H1 (cell line): Measurements from ENCODE around the gene FASTKD3. TPM values are rescaled to one million over a fixed set of nuclear protein-coding genes. Genes with fewer than 3 reads are reported as not detected.

Experiments used
- CTCF ChIA-PET: fragments of 300-600 bp; sonication (Branson Sonifier 250); formaldehyde crosslinking; loops from one replicate; lab custom pipeline; 2021; ENCODE audit not compliant: partially characterized antibody; lab: Charles Lee
- POLR2A ChIA-PET: fragments of 300-600 bp; sonication (Branson Sonifier 250); formaldehyde crosslinking; loops from one replicate; lab custom pipeline; 2021; ENCODE audit warnings: inconsistent platforms; ENCODE audit not compliant: partially characterized antibody; lab: Charles Lee
- DNase-seq, 2 experiments: peaks; one replicate each; pipeline versions ENCODE4 v3.0.0 to v3.0.0-alpha.2; 2010 to 2022; ENCODE audit warnings: low spot score in 2 of 2, low read depth in 1 of 2, mixed read lengths in 1 of 2
- FAIRE-seq: peaks from 2 replicates; lab custom pipeline; 2011; peaks lifted over from hg19 to GRCh38; lab: Jason Lieb, UNC
- H2AFZ ChIP-seq: 2 replicates; pipeline ENCODE4 v1.8.1; 2012; ENCODE audit warnings: low read length, inconsistent platforms
- H2AK5ac ChIP-seq: 2 replicates; pipeline ENCODE4 v1.6.1; 2013; ENCODE audit warnings: low read depth, low read length
- H2BK120ac ChIP-seq: replicated peaks from 2 replicates; pipeline ENCODE3; 2013; ENCODE audit warnings: low read depth, low read length, inconsistent platforms
- H2BK12ac ChIP-seq: 2 replicates; pipeline ENCODE4 v1.6.1; 2013; ENCODE audit warnings: low read depth, low read length
- H2BK15ac ChIP-seq: 2 replicates; pipeline ENCODE4 v1.6.1; 2013; ENCODE audit warnings: low read length
- H2BK20ac ChIP-seq: 2 replicates; pipeline ENCODE4 v1.6.1; 2013; ENCODE audit warnings: low read length
- H2BK5ac ChIP-seq: 2 replicates; pipeline ENCODE4 v1.6.1; 2013; ENCODE audit warnings: low read depth, low read length
- H3K14ac ChIP-seq: 2 replicates; pipeline ENCODE4 v1.6.1; 2013; ENCODE audit warnings: inconsistent platforms; ENCODE audit not compliant: insufficient read length
- H3K18ac ChIP-seq: 2 replicates; pipeline ENCODE4 v1.6.1; 2013; ENCODE audit warnings: low read length; ENCODE audit errors: extremely low read depth
- H3K23ac ChIP-seq: 2 replicates; pipeline ENCODE4 v1.6.1; 2013; ENCODE audit warnings: inconsistent platforms; ENCODE audit not compliant: insufficient read length
- H3K23me2 ChIP-seq: 2 replicates; pipeline ENCODE4 v1.6.1; 2013; ENCODE audit warnings: low read depth, low read length
- H3K27ac ChIP-seq: 2 replicates; pipeline ENCODE4 v1.6.1; 2011; ENCODE audit warnings: low read depth, low read length, inconsistent platforms
- H3K27me3 ChIP-seq, 4 experiments: replicated peaks in 1 of 4; 1 replicate in 1 of 4; 2 replicates in 3 of 4; pipeline versions ENCODE4 v1.6.1 to v1.8.1; 2011 to 2013; ENCODE audit warnings: low read length in 3 of 4, mild to moderate bottlenecking in 3 of 4, inconsistent platforms in 2 of 4, mixed read lengths in 2 of 4, moderate library complexity in 1 of 4; ENCODE audit not compliant: control insufficient read depth in 3 of 4, insufficient read depth in 3 of 4; ENCODE audit errors: extremely low read depth in 1 of 4
- H3K36me3 ChIP-seq, 4 experiments: 2 replicates each; pipeline versions ENCODE4 v1.6.1 to v1.8.1; 2011 to 2013; ENCODE audit warnings: mild to moderate bottlenecking in 4 of 4, low read length in 3 of 4, moderate library complexity in 2 of 4, control low read depth in 1 of 4, inconsistent platforms in 1 of 4; ENCODE audit not compliant: insufficient read depth in 4 of 4, control insufficient read depth in 2 of 4
- H3K4ac ChIP-seq: replicated peaks from 2 replicates; pipeline ENCODE3; 2013; ENCODE audit warnings: low read length, low read depth, mixed read lengths, inconsistent platforms; ENCODE audit not compliant: insufficient read length
- H3K4me1 ChIP-seq, 4 experiments: replicated peaks in 1 of 4; 1 replicate in 1 of 4; 2 replicates in 3 of 4; pipeline versions ENCODE4 v1.6.1 to v1.8.1; 2011 to 2013; ENCODE audit warnings: low read length in 3 of 4, inconsistent platforms in 2 of 4, mixed read lengths in 1 of 4; ENCODE audit not compliant: insufficient read depth in 4 of 4, control insufficient read depth in 3 of 4
- H3K4me2 ChIP-seq, 2 experiments: 2 replicates each; pipeline versions ENCODE4 v1.6.1 to v1.8.1; 2011 to 2013; ENCODE audit warnings: low read depth in 2 of 2, low read length in 2 of 2, control low read depth in 1 of 2, inconsistent platforms in 1 of 2, mild to moderate bottlenecking in 1 of 2; ENCODE audit not compliant: insufficient read depth in 1 of 2
- H3K4me3 ChIP-seq, 4 experiments: fragments of 200-600, 300-600 bp in 1 of 4; sonication (generic), shearing (Covaris generic), sonication (Bioruptor Twin) in 1 of 4; 2 replicates each; pipeline versions ENCODE4 v1.5.1 to v1.8.1; 2011 to 2016; ENCODE audit warnings: low read length in 4 of 4, low read depth in 3 of 4, control low read depth in 2 of 4, inconsistent platforms in 2 of 4, mild to moderate bottlenecking in 2 of 4, mixed read lengths in 1 of 4, moderate library complexity in 1 of 4; ENCODE audit not compliant: insufficient read depth in 2 of 4; ENCODE audit errors: extremely low read depth in 1 of 4
- H3K56ac ChIP-seq: replicated peaks from 2 replicates; pipeline ENCODE3; 2013; ENCODE audit warnings: low read depth, mild to moderate bottlenecking, mixed read lengths, low read length, inconsistent platforms; ENCODE audit not compliant: insufficient read length
- H3K79me1 ChIP-seq: 2 replicates; pipeline ENCODE4 v1.6.1; 2013; ENCODE audit warnings: low read depth, low read length, control low read depth
- H3K79me2 ChIP-seq, 2 experiments: 2 replicates each; pipeline versions ENCODE4 v1.6.1 to v1.8.1; 2012 to 2013; ENCODE audit warnings: low read length in 2 of 2, mild to moderate bottlenecking in 2 of 2, inconsistent platforms in 1 of 2; ENCODE audit not compliant: insufficient read depth in 2 of 2, control insufficient read depth in 1 of 2
- H3K9ac ChIP-seq, 4 experiments: replicated peaks in 1 of 4; 1 replicate in 1 of 4; 2 replicates in 3 of 4; pipeline versions ENCODE4 v1.6.1 to v1.8.1; 2011 to 2013; ENCODE audit warnings: low read depth in 3 of 4, low read length in 3 of 4, control low read depth in 2 of 4, mild to moderate bottlenecking in 2 of 4, moderate library complexity in 2 of 4, inconsistent platforms in 1 of 4; ENCODE audit errors: extremely low read depth in 1 of 4
- H3K9me3 ChIP-seq, 2 experiments: 2 replicates each; pipeline versions ENCODE4 v1.6.1 to v1.8.1; 2012 to 2013; ENCODE audit warnings: mild to moderate bottlenecking in 2 of 2, moderate library complexity in 2 of 2, control low read depth in 1 of 2, inconsistent platforms in 1 of 2, low read depth in 1 of 2, low read length in 1 of 2, mixed read lengths in 1 of 2; ENCODE audit not compliant: insufficient read depth in 2 of 2
- H4K20me1 ChIP-seq, 2 experiments: replicated peaks in 1 of 2; 2 replicates each; pipeline versions ENCODE3 to v1.8.1; 2011 to 2013; ENCODE audit warnings: inconsistent platforms in 2 of 2, low read length in 2 of 2, mild to moderate bottlenecking in 1 of 2; ENCODE audit not compliant: insufficient read depth in 2 of 2, control insufficient read depth in 1 of 2
- H4K5ac ChIP-seq: 2 replicates; pipeline ENCODE4 v1.6.1; 2013; ENCODE audit warnings: low read length, low read depth, mixed read lengths, inconsistent platforms; ENCODE audit not compliant: insufficient read length
- H4K8ac ChIP-seq: 2 replicates; pipeline ENCODE4 v1.8.0; 2013; ENCODE audit warnings: mild to moderate bottlenecking, moderate library complexity, low read length, inconsistent platforms; ENCODE audit not compliant: insufficient read depth; ENCODE audit errors: extremely low read depth
- H4K91ac ChIP-seq: replicated peaks from 2 replicates; pipeline ENCODE3; 2013; ENCODE audit warnings: low read length, mixed read lengths, inconsistent platforms; ENCODE audit not compliant: insufficient read length
- BCL11A ChIP-seq, 2 experiments: IDR thresholded peaks; one replicate each; pipeline ENCODE4 v1.6.1; 2011; ENCODE audit warnings: low read depth in 2 of 2, low read length in 2 of 2, mild to moderate bottlenecking in 2 of 2
- CBX5 ChIP-seq: fragments of 300-800, 300-1000 bp; sonication (generic); IDR thresholded peaks from 2 replicates; pipeline ENCODE4 v1.7.1; 2016; ENCODE audit warnings: antibody characterized with exemption, low read length, low read depth
- CBX8 ChIP-seq: fragments of 300-800, 300-1000 bp; sonication (generic); IDR thresholded peaks from 2 replicates; pipeline ENCODE4 v1.7.1; 2016; ENCODE audit warnings: low read depth, low read length, borderline replicate concordance
- GTF2F1 ChIP-seq: IDR thresholded peaks from 2 replicates; pipeline ENCODE4 v1.6.1; 2012; ENCODE audit warnings: low read depth, low read length, improper control_type of control experiment, borderline replicate concordance
- POLR2AphosphoS5 ChIP-seq: IDR thresholded peaks from 2 replicates; pipeline ENCODE4 v1.6.1; 2011; ENCODE audit warnings: low read depth, low read length
- RAD21 ChIP-seq, 2 experiments: IDR thresholded peaks in 1 of 2; conservative IDR thresholded peaks in 1 of 2; 2 replicates each; pipeline ENCODE4 v1.6.1; 2011; ENCODE audit warnings: low read depth in 2 of 2, low read length in 2 of 2, improper control_type of control experiment in 1 of 2, inconsistent platforms in 1 of 2, mild to moderate bottlenecking in 1 of 2, moderate library complexity in 1 of 2
- SAP30 ChIP-seq: fragments of 300-600 bp; sonication (generic); IDR thresholded peaks from 2 replicates; pipeline ENCODE4 v1.7.1; 2012; ENCODE audit warnings: low read length, moderate library complexity, mild to moderate bottlenecking, inconsistent platforms; ENCODE audit not compliant: insufficient read depth, insufficient replicate concordance
- SIN3A ChIP-seq, 2 experiments: IDR thresholded peaks in 1 of 2; conservative IDR thresholded peaks in 1 of 2; 2 replicates each; pipeline ENCODE4 v1.6.1; 2011 to 2012; ENCODE audit warnings: low read length in 2 of 2, improper control_type of control experiment in 1 of 2, low read depth in 1 of 2, mild to moderate bottlenecking in 1 of 2
- TBP ChIP-seq: IDR thresholded peaks from 2 replicates; pipeline ENCODE4 v1.6.1; 2011; ENCODE audit warnings: low read depth, low read length, improper control_type of control experiment
- TCF12 ChIP-seq: IDR thresholded peaks from 2 replicates; pipeline ENCODE4 v1.6.1; 2011; ENCODE audit warnings: low read depth, mild to moderate bottlenecking, low read length
- YY1 ChIP-seq: IDR thresholded peaks from 2 replicates; pipeline ENCODE4 v1.6.1; 2011; ENCODE audit warnings: low read depth, mild to moderate bottlenecking, low read length
- WGBS, 2 experiments: shearing (Covaris generic) in 1 of 2; methylation state at CpG; one replicate each; pipeline versions ENCODE4 v1.1.6 to v1.1.7; 2013 to 2015; ENCODE audit warnings: low lambda C conversion rate in 2 of 2, mixed read lengths in 2 of 2, inconsistent platforms in 1 of 2, low coverage in 1 of 2, missing lambda C conversion rate in 1 of 2; ENCODE audit not compliant: insufficient replicate concordance in 2 of 2, insufficient coverage in 1 of 2, insufficient read length in 1 of 2; ENCODE audit errors: extremely low coverage in 1 of 2, missing lambda C conversion rate in 1 of 2; 5-methylcytosine and 5-hydroxymethylcytosine counted together
- polyA plus RNA-seq, 7 experiments: library from polyadenylated mRNA; depleted of rRNA in 3 of 7; stranded (reverse) in 5 of 7; unstranded in 2 of 7; fragments of >200 nt in 5 of 7; fragments of 200-250 nt in 2 of 7; gene quantifications; 1 replicate in 5 of 7; 2 replicates in 1 of 7; 4 replicates in 1 of 7; pipeline versions ENCODE4 v1.2.1 to v1.2.3, GENCODE V29; 2011 to 2013; ENCODE audit warnings: missing spikeins in 2 of 7, mixed read lengths in 2 of 7
- total RNA-seq: library from RNA; stranded (reverse); fragmentation: NEBNext Ultra II Directional; extraction: Animal tissue kit (Norgen Biotek cat#: 25700); gene quantifications from 2 replicates; pipeline ENCODE4 v1.2.1, GENCODE V29; 2021

The FASTKD3 gene
- total and polyA plus RNA-seq, 2 of the 8 experiments (the other 6 are each of a cell fraction or from before 2014, with no cell fraction given): 5.6 to 7.6 TPM

DNA sequence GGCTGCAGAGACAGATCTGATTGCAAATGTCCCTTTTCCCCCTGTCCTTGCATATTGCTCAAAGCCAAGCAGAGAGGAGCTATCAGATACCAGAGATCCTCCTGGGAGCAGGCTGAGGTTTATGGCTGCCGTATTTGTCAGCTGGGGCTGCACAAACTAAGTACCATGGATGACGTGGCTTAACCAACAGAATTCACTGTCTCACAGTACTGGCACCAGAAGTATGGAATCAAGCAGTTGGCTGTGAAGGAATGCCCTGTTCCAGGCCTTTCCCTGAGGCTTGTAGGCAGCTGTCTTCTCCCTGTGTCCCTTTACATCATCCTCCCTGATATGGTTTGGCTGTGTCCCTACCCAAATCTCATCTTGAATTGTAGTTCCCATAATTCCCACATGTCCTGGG lies 20.5 kb downstream of the FASTKD3 start:
- Histone ChIP-seq H4K91ac (no peak overlapping the region), H3K36me3 (no peaks in the 10 kb centered on the region), H3K79me1 (no peaks in the 10 kb centered on the region), H2AK5ac (no peak overlapping the region), H2BK12ac (no peak overlapping the region), H3K4ac (no peak overlapping the region), H2AFZ (no peak overlapping the region), H4K5ac (no peak overlapping the region), H3K4me1 (peaks cover 0 to 8% (median 3%) of the 10 kb centered on the region in 4 experiments; a peak in 4 of 7 replicates), H2BK20ac (no peak overlapping the region), H3K4me2 (no peak overlapping the region; a peak in 1 of 4 replicates), H3K4me3 (no peak overlapping the region), H3K14ac (no peak overlapping the region), H2BK5ac (no peak overlapping the region), H3K27me3 (peaks cover 0 to 16% (median 9%) of the 10 kb centered on the region in 4 experiments; a peak in 4 of 7 replicates), H2BK120ac (no peak overlapping the region), H3K9ac (no peak overlapping the region), H3K56ac (no peak overlapping the region), H3K27ac (no peak overlapping the region), H4K20me1 (no peaks in the 10 kb centered on the region), H3K23ac (no peak overlapping the region), H4K8ac (no peak overlapping the region), H3K79me2 (no peaks in the 10 kb centered on the region), H3K23me2 (peaks cover 9% of the 10 kb centered on the region), H3K9me3 (no peaks in the 10 kb centered on the region), H2BK15ac (no peak overlapping the region), H3K18ac (no peak overlapping the region)
- POLR2A ChIA-PET: no interaction called here
- DNase-seq (no peak), FAIRE-seq (no peak)
- TF ChIP-seq CBX5: no peak
- TF ChIP-seq GTF2F1: no peak
- TF ChIP-seq CBX8: no peak
- TF ChIP-seq RAD21 (IDR thresholded peaks at IDR 0.05 in 1 of 2, conservative IDR thresholded peaks at IDR 0.05 in 1 of 2; ENCODE audit: low read depth in 2 of 2, low read length in 2 of 2): no peak
- no peak for TF ChIP-seq TBP
- no peak for TF ChIP-seq TCF12
- TF ChIP-seq POLR2AphosphoS5: no peak
- TF ChIP-seq SAP30: no peak
- no peak for TF ChIP-seq YY1
- TF ChIP-seq BCL11A (IDR thresholded peaks at IDR 0.05; ENCODE audit: low read depth in 2 of 2, low read length in 2 of 2): no peak
- no peak for TF ChIP-seq SIN3A (conservative IDR thresholded peaks at IDR 0.05 in 1 of 2, IDR thresholded peaks at IDR 0.05 in 1 of 2; ENCODE audit: low read depth in 1 of 2, low read length in 2 of 2)
- 98% methylated on average over 2 of the region's 2 CpGs; no CpG with 5 or more reads in 1 of the 2 experiments for WGBS, 2 experiments
- CTCF ChIA-PET: interaction anchor here (2.7 to 5.7 kb wide), 2 partner anchors 9 to 32 kb away, joined by 11 to 31 read pairs; no protein-coding TSS in a partner anchor
